ENCODE measurements around the gene DUSP18. TPM values are rescaled to one million over a fixed set of nuclear protein-coding genes. Genes with fewer than 3 reads are reported as not detected.

The DUSP18 gene
- total and polyA plus RNA-seq, 9 of the 15 experiments (the other 6 are each of a cell fraction or from before 2014, with no cell fraction given), result 1.00 to 3.7 (median 1.5) TPM

- TF ChIP-seq HNRNPUL1 (IDR thresholded peaks at IDR 0.05; ENCODE audit: low read length), result no peak
- TF ChIP-seq NFE2 (IDR thresholded peaks at IDR 0.05; ENCODE audit: low read depth), result no peak
- TF ChIP-seq TCF15 (CRISPR knock-in tag; IDR thresholded peaks at IDR 0.05), result no peak
These were observed 20.1 kb downstream of the DUSP18 start (continued) for GRCh38 chr22:30647536-30647935.

GRCh38 chr22:30646518-30647160 lies 21.0 kb downstream of the DUSP18 start:
- H3K9ac ChIP-seq (ENCODE audit: insufficient read depth in 1 of 2, low read depth in 2 of 2, low read length in 2 of 2), result peak overlapping the region in 1 of 2 experiments; percentile 52; a peak in 2 of 4 replicates
- H3K36me3 ChIP-seq (ENCODE audit: control insufficient read depth, insufficient read depth, low read length), result no peaks in the 10 kb centered on the region
- ATAC-seq (no peak), DNase-seq (ENCODE audit: extremely low read depth in 1 of 4, low spot score in 3 of 4) (no peak), FAIRE-seq (no peak)
- ChIA-PET CTCF (ENCODE audit: low intra/inter-chr PET ratio) (no interaction called here), POLR2A (no interaction called here)
- no TSS peak for BruUV-seq (replicated peaks)
- 79% methylated on average over 14 of the region's 25 CpGs for WGBS (ENCODE audit: insufficient coverage, low coverage, missing lambda C conversion rate)
- H4K20me1 ChIP-seq (replicated peaks; ENCODE audit: control insufficient read depth, insufficient read depth, low read length), result no peaks in the 10 kb centered on the region
- H3K27me3 ChIP-seq (ENCODE audit: control insufficient read depth in 2 of 2, insufficient read depth in 2 of 2, low read length in 2 of 2), result no peaks in the 10 kb centered on the region
- intact Hi-C loops (cut with micrococcal nuclease) (no loop called here), in situ Hi-C loops (cut with MboI) (no loop called here)
- H3K4me2 ChIP-seq (ENCODE audit: insufficient read depth, low read length), result no peak overlapping the region
- no peaks in the 10 kb centered on the region for H3K9me3 ChIP-seq (replicated peaks; ENCODE audit: control insufficient read depth, insufficient read depth, low read depth, low read length)
- H3K4me1 ChIP-seq (replicated peaks in 1 of 2; ENCODE audit: control insufficient read depth in 2 of 2, insufficient read depth in 2 of 2, low read length in 2 of 2), result peaks cover 17 to 25% of the 10 kb centered on the region in 2 experiments; a peak in 4 of 5 replicates
- H2AFZ ChIP-seq (ENCODE audit: low read depth, low read length), result no peak overlapping the region
- H3K27ac ChIP-seq (ENCODE audit: extremely low read depth, low read depth, low read length), result no peak overlapping the region
- no peaks in the 10 kb centered on the region for H3K9me1 ChIP-seq (ENCODE audit: control insufficient read depth, insufficient read depth, low read length)
- no peaks in the 10 kb centered on the region for H3K79me2 ChIP-seq (ENCODE audit: control insufficient read depth, insufficient read depth, low read length)
- TF ChIP-seq PURB (CRISPR knock-in tag; IDR thresholded peaks at IDR 0.05; ENCODE audit: low read depth) (no peak), MBD1 (CRISPR knock-in tag; IDR thresholded peaks at IDR 0.05) (no peak), XRCC3 (IDR thresholded peaks at IDR 0.05) (no peak), GTF2B (IDR thresholded peaks at IDR 0.05; ENCODE audit: extremely low read depth, insufficient read length) (no peak), CBX1 (IDR thresholded peaks at IDR 0.05; ENCODE audit: low read depth) (no peak), ZC3H8 (IDR thresholded peaks at IDR 0.05) (no peak), ELK1 (CRISPR knock-in tag; IDR thresholded peaks at IDR 0.05) (no peak), SAFB (IDR thresholded peaks at IDR 0.05; ENCODE audit: borderline replicate concordance, low read depth, low read length) (no peak), MAFG (tag; conservative IDR thresholded peaks at IDR 0.05) (no peak), ZNF41 (CRISPR knock-in tag; conservative IDR thresholded peaks at IDR 0.05) (no peak), ESRRA (IDR thresholded peaks at IDR 0.05; ENCODE audit: borderline replicate concordance, low read depth) (no peak)
- H3K4me3 ChIP-seq, result no peak overlapping the region

All from K562 (cell line).